GM19023 (cell line): Measurements from ENCODE around the gene GPR65.
A peak's percentile ranks its signal among the peaks of the same experiment; 100 is the strongest.
"Not testable (repeated sequence)": the region's sequence is repeated elsewhere in the genome, so short reads cannot be mapped to it uniquely, and the experiment has no call there.

Source experiments
- ATAC-seq: cut with Tn5 transposase; IDR thresholded peaks from one replicate; pipeline ENCODE4 v1.9.1; 2021; ENCODE audit warnings: mild to moderate bottlenecking, moderate library complexity; ENCODE audit not compliant: unreplicated experiment

GPR65 gene

GRCh38 chr14:88003425-88003824 lies 1.5 kb upstream of the GPR65 start:
- ATAC-seq = no peak

GRCh38 chr14:88004506-88005036 lies 364 bp upstream of the GPR65 start:
- no peak for ATAC-seq

- peak; percentile 94 for ATAC-seq
Measured at GRCh38 chr14:88005978-88006851, 1.3 kb downstream of the GPR65 start.

- no peak for ATAC-seq
Measured at GRCh38 chr14:88007608-88008007, 2.7 kb downstream of the GPR65 start.

GRCh38 chr14:88008039-88008742 lies 3.3 kb downstream of the GPR65 start:
- no peak for ATAC-seq

GRCh38 chr14:88009486-88009885 lies 4.6 kb downstream of the GPR65 start:
- no peak for ATAC-seq

GRCh38 chr14:88010331-88010730 lies 5.4 kb downstream of the GPR65 start:
- ATAC-seq = no peak

GRCh38 chr14:88012495-88012894 lies 7.6 kb downstream of the GPR65 start:
- no peak for ATAC-seq

GRCh38 chr14:88013750-88014349 lies 8.9 kb downstream of the GPR65 start:
- ATAC-seq = peak; percentile 90

- no peak for ATAC-seq
Measured at GRCh38 chr14:88016768-88017167, 11.8 kb downstream of the GPR65 start.

GRCh38 chr14:88017535-88017934 lies 12.6 kb downstream of the GPR65 start:
- ATAC-seq = no peak

- no peak for ATAC-seq
Measured at GRCh38 chr14:88023658-88024187, 18.8 kb downstream of the GPR65 start.

GRCh38 chr14:88024252-88025086 lies 19.5 kb downstream of the GPR65 start:
- not testable (repeated sequence) for ATAC-seq

GRCh38 chr14:88025313-88025712 lies 20.4 kb downstream of the GPR65 start:
- no peak for ATAC-seq

- no peak for ATAC-seq
Measured at GRCh38 chr14:88026890-88027289, 22.0 kb downstream of the GPR65 start.

GRCh38 chr14:88029500-88029899 lies 24.6 kb downstream of the GPR65 start:
- ATAC-seq = no peak

GRCh38 chr14:88030079-88030478 lies 25.1 kb downstream of the GPR65 start:
- ATAC-seq = no peak

- no peak for ATAC-seq
Measured at GRCh38 chr14:88030892-88031291, 26.0 kb downstream of the GPR65 start.

GRCh38 chr14:88032373-88032772 lies 27.4 kb downstream of the GPR65 start:
- ATAC-seq = no peak

- ATAC-seq = no peak
Measured at GRCh38 chr14:88034076-88034475, 29.1 kb downstream of the GPR65 start.
